Transverse colon (tissue), 4 donors: Measurements from ENCODE around the gene SUSD6. TPM values are rescaled to one million over a fixed set of nuclear protein-coding genes. Genes with fewer than 3 reads are reported as not detected.

Experiments used
- DNase-seq: peaks from one replicate; pipeline ENCODE4 v3.0.0-alpha.2; 2019
- H3K27ac ChIP-seq, 4 donors: fragments of 200-600 bp; sonication (generic); 2 replicates each; pipeline ENCODE4 v1.5.1; 2016 to 2018; ENCODE audit warnings: inconsistent platforms in 4 of 4
- H3K27me3 ChIP-seq: fragments of 200-600 bp; sonication (generic); 2 replicates; pipeline ENCODE4 v1.5.1; 2017; ENCODE audit warnings: inconsistent platforms
- H3K36me3 ChIP-seq, 4 donors: fragments of 200-600 bp; sonication (generic); 2 replicates each; pipeline ENCODE4 v1.5.1; 2017 to 2019; ENCODE audit warnings: inconsistent platforms in 4 of 4
- H3K4me1 ChIP-seq, 4 donors: fragments of 200-600 bp; sonication (generic); 2 replicates each; pipeline ENCODE4 v1.5.1; 2017 to 2020; ENCODE audit warnings: inconsistent platforms in 4 of 4
- H3K4me3 ChIP-seq, 4 donors: fragments of 200-600 bp; sonication (generic); 1 replicate in 1 of 4; 2 replicates in 3 of 4; pipeline versions ENCODE4 v1.5.1 to v1.6.1; 2017 to 2019; ENCODE audit warnings: inconsistent platforms in 4 of 4
- H3K9me3 ChIP-seq, 2 donors: fragments of 200-600 bp; sonication (generic); 2 replicates each; pipeline ENCODE4 v1.5.1; 2017 to 2019; ENCODE audit warnings: inconsistent platforms in 2 of 2
- CTCF ChIP-seq, 5 experiments: fragments of 200-600 bp in 3 of 5; fragments of 450-650 bp in 2 of 5; sonication (generic) in 3 of 5; IDR thresholded peaks; 1 replicate in 2 of 5; 2 replicates in 3 of 5; pipeline ENCODE4 v1.5.1; 2016 to 2017; ENCODE audit warnings: antibody characterized with exemption in 5 of 5, inconsistent platforms in 3 of 5, mild to moderate bottlenecking in 2 of 5, moderate library complexity in 1 of 5
- EP300 ChIP-seq: sonication (generic); formaldehyde crosslinking; IDR thresholded peaks from one replicate; pipeline ENCODE4 v1.6.1; 2017; ENCODE audit warnings: antibody characterized with exemption, low read depth
- POLR2A ChIP-seq: fragments of 450-650 bp; IDR thresholded peaks from one replicate; pipeline ENCODE4 v1.6.1; 2016; ENCODE audit warnings: antibody characterized with exemption, mild to moderate bottlenecking, moderate library complexity
- POLR2AphosphoS5 ChIP-seq, 3 donors: sonication (generic); formaldehyde crosslinking; IDR thresholded peaks; one replicate each; pipeline ENCODE4 v1.6.1; 2016; ENCODE audit warnings: antibody characterized with exemption in 3 of 3
- whole genome bisulfite sequencing, 2 donors: methylation state at CpG; one replicate each; pipeline ENCODE4 v1.1.5; 2018; ENCODE audit warnings: low coverage in 1 of 2; 5-methylcytosine and 5-hydroxymethylcytosine counted together
- in situ Hi-C, 4 donors: fragments of 200-750 bp; cut with MboI; loops; one replicate each; pipeline versions ENCODE4 v1.15.0 to v1.15.1; 2017; ENCODE audit warnings: low sequenced_read_pairs in 3 of 4, low pct_ligation_motif_present in 1 of 4, low pct_unique_long_range_greater_than_20kb in 1 of 4
- intact Hi-C: fragments of 100-400 bp; cut with DNase I; formaldehyde crosslinking; loops from one replicate; pipeline ENCODE4 v1.15.1; 2023; ENCODE audit warnings: low total_unique reads
- total RNA-seq, 4 donors: library from RNA; depleted of rRNA; stranded (reverse); fragments of >200 nt; gene quantifications; one replicate each; pipeline ENCODE4 v1.1.0, GENCODE V29; 2016

Gene SUSD6
- total RNA-seq, 4 donors from 2014 or later: 29.1 to 159 (median 95.0) TPM

GRCh38 chr14:69692594-69692993, 81.2 kb downstream of the SUSD6 start:
- Histone ChIP-seq H3K9me3 (no peaks in the 10 kb centered on the region), H3K36me3 (no peaks in the 10 kb centered on the region), H3K27ac (peak overlapping the region; percentile 81 to 91 (median 90)), H3K4me3 (no peak overlapping the region), H3K27me3 (no peaks in the 10 kb centered on the region), H3K4me1 (peaks cover 47 to 68% (median 55%) of the 10 kb centered on the region in 4 donors)
- in situ Hi-C loops (no loop called here), intact Hi-C loops (no loop called here)
- no peak for TF ChIP-seq EP300
- no peak for TF ChIP-seq CTCF (IDR thresholded peaks at IDR 0.05)
- TF ChIP-seq POLR2AphosphoS5 (IDR thresholded peaks at IDR 0.05): no peak
- no peak for TF ChIP-seq POLR2A
- 54% methylated on average over 1 of the region's 1 CpG; no CpG with 5 or more reads in 1 of the 2 donors for WGBS, 2 donors
- no peak for DNase-seq

- Histone ChIP-seq H3K4me3 (no peak overlapping the region), H3K4me1 (peaks cover 53 to 68% (median 56%) of the 10 kb centered on the region in 4 donors), H3K27me3 (no peaks in the 10 kb centered on the region), H3K9me3 (no peaks in the 10 kb centered on the region), H3K36me3 (no peaks in the 10 kb centered on the region), H3K27ac (peak overlapping the region; percentile 81 to 91 (median 90))
- in situ Hi-C loops: no loop called here
- TF ChIP-seq POLR2AphosphoS5 (IDR thresholded peaks at IDR 0.05) (no peak), POLR2A (no peak), EP300 (no peak), CTCF (IDR thresholded peaks at IDR 0.05) (no peak)
- WGBS, 2 donors: 24% methylated on average over 3 of the region's 3 CpGs; no CpG with 5 or more reads in 1 of the 2 donors
- intact Hi-C loops: no loop called here
- DNase-seq: peak; percentile 61
Measured at GRCh38 chr14:69693145-69693544, 81.7 kb downstream of the SUSD6 start.

GRCh38 chr14:69693801-69694729, 82.7 kb downstream of the SUSD6 start:
- Histone ChIP-seq H3K4me3 (no peak overlapping the region), H3K27me3 (no peaks in the 10 kb centered on the region), H3K9me3 (no peaks in the 10 kb centered on the region), H3K27ac (peak overlapping the region; percentile 81 to 91 (median 90)), H3K4me1 (peaks cover 57 to 70% (median 59%) of the 10 kb centered on the region in 4 donors), H3K36me3 (no peaks in the 10 kb centered on the region)
- TF ChIP-seq POLR2AphosphoS5 (IDR thresholded peaks at IDR 0.05): peak; percentile 15 to 70 (median 22)
- no peak for TF ChIP-seq POLR2A
- no peak for TF ChIP-seq EP300
- peak; percentile 84 for DNase-seq
- in situ Hi-C loops (no loop called here), intact Hi-C loops (no loop called here)
- 17 to 56% methylated on average over 2 to 4 of the region's 4 CpGs for WGBS, 2 donors

- TF ChIP-seq POLR2AphosphoS5 (IDR thresholded peaks at IDR 0.05): no peak
- no peak for TF ChIP-seq EP300
- TF ChIP-seq POLR2A: no peak
- no peak for TF ChIP-seq CTCF (IDR thresholded peaks at IDR 0.05)
- DNase-seq: no peak
- H3K4me3 ChIP-seq: no peak overlapping the region
- intact Hi-C loops (no loop called here), in situ Hi-C loops (no loop called here)
- no peaks in the 10 kb centered on the region for H3K9me3 ChIP-seq
- H3K4me1 ChIP-seq: peaks cover 58 to 70% (median 59%) of the 10 kb centered on the region in 4 donors
- no peaks in the 10 kb centered on the region for H3K36me3 ChIP-seq
- peak overlapping the region; percentile 81 to 91 (median 90) for H3K27ac ChIP-seq
- H3K27me3 ChIP-seq: no peaks in the 10 kb centered on the region
- WGBS, 2 donors: 67% methylated on average over 5 of the region's 5 CpGs; no CpG with 5 or more reads in 1 of the 2 donors
Measured at GRCh38 chr14:69694730-69695281, 83.4 kb downstream of the SUSD6 start.
